K562 (cell line): ENCODE data around the gene ACBD4. TPM values are rescaled to one million over a fixed set of nuclear protein-coding genes. Genes with fewer than 3 reads are reported as not detected.

Source experiments
- ADNP ChIP-seq: fragments of 200-800 bp; sonication (Bioruptor generic); IDR thresholded peaks from 2 replicates; pipeline ENCODE4 v1.6.1; 2016; ENCODE audit warnings: missing genetic modification characterization, missing compliant biosample characterization
- BCOR ChIP-seq: fragments of 450-650 bp; IDR thresholded peaks from 2 replicates; pipeline ENCODE4 v1.6.1; 2016
- ESRRB ChIP-seq: fragments of 250-450 bp; sonication (Bioruptor Pico); IDR thresholded peaks from 2 replicates; pipeline ENCODE4 v1.5.0; 2020; ENCODE audit warnings: mild to moderate bottlenecking, moderate library complexity, borderline replicate concordance
- JUN ChIP-seq, 2 experiments: sonication (generic) in 1 of 2; formaldehyde crosslinking in 1 of 2; IDR thresholded peaks; 2 replicates each; pipeline versions ENCODE4 v1.6.1 to v1.8.0; 2012 to 2022; ENCODE audit warnings: borderline replicate concordance in 2 of 2, mild to moderate bottlenecking in 2 of 2, improper control_type of control experiment in 1 of 2, low read depth in 1 of 2, low read length in 1 of 2, missing genetic modification reagents in 1 of 2
- KAT8 ChIP-seq: fragments of 450-650 bp; IDR thresholded peaks from 2 replicates; pipeline ENCODE4 v1.6.1; 2016; ENCODE audit warnings: low read depth, mild to moderate bottlenecking
- KLF16 ChIP-seq: IDR thresholded peaks from 2 replicates; pipeline ENCODE4 v1.6.1; 2016; ENCODE audit warnings: antibody characterized with exemption
- POLR2AphosphoS2 ChIP-seq: IDR thresholded peaks from 2 replicates; pipeline ENCODE4 v1.6.1; 2012; ENCODE audit warnings: low read length, improper control_type of control experiment
- SIN3A ChIP-seq, 2 experiments: fragments of 150-350 bp in 1 of 2; IDR thresholded peaks; 2 replicates each; pipeline ENCODE4 v1.6.1; 2011 to 2016; ENCODE audit warnings: borderline replicate concordance in 2 of 2, low read depth in 2 of 2, low read length in 2 of 2, mild to moderate bottlenecking in 2 of 2, moderate library complexity in 2 of 2; ENCODE audit not compliant: control insufficient read depth in 1 of 2
- SIX5 ChIP-seq, 2 experiments: IDR thresholded peaks; 2 replicates each; pipeline ENCODE4 v1.6.1; 2011; ENCODE audit warnings: low read length in 2 of 2, borderline replicate concordance in 1 of 2, low read depth in 1 of 2, mild to moderate bottlenecking in 1 of 2, moderate library complexity in 1 of 2; ENCODE audit not compliant: insufficient read depth in 1 of 2
- SUPT5H ChIP-seq: fragments of 450-650 bp; IDR thresholded peaks from 2 replicates; pipeline ENCODE4 v1.6.1; 2016
- THRAP3 ChIP-seq: fragments of 450-650 bp; IDR thresholded peaks from 2 replicates; pipeline ENCODE4 v1.6.1; 2016; ENCODE audit warnings: mild to moderate bottlenecking, inconsistent platforms, borderline replicate concordance
- TRIM28 ChIP-seq: fragments of 450-650 bp; IDR thresholded peaks from 2 replicates; pipeline ENCODE4 v1.6.1; 2017
- ZBED1 ChIP-seq: IDR thresholded peaks from 2 replicates; pipeline ENCODE4 v1.6.1; 2014
- ZBTB1 ChIP-seq: sonication (generic); formaldehyde crosslinking; IDR thresholded peaks from 2 replicates; pipeline ENCODE4 v1.8.1; 2023; ENCODE audit warnings: missing genetic modification reagents, low read depth, mild to moderate bottlenecking, borderline replicate concordance
- ZNF175 ChIP-seq: fragments of 200-800 bp; sonication (Bioruptor generic); IDR thresholded peaks from 2 replicates; pipeline ENCODE4 v1.6.1; 2016; ENCODE audit warnings: low read depth, mild to moderate bottlenecking, missing genetic modification characterization, missing compliant biosample characterization
- ZNF347 ChIP-seq: fragments of 450-650 bp; formaldehyde crosslinking; IDR thresholded peaks from 2 replicates; pipeline ENCODE4 v1.4.0; 2020; ENCODE audit warnings: low read depth, mild to moderate bottlenecking, moderate library complexity
- polyA plus RNA-seq, 8 experiments: library from polyadenylated mRNA; depleted of rRNA in 4 of 8; stranded (reverse) in 5 of 8; unstranded in 3 of 8; fragments of >200 nt; fragmentation: Nextera tagmentation in 2 of 8; fragmentation: Illumina TruSeq in 1 of 8; extraction: Ambion mirVana in 2 of 8; extraction: Trizol in 1 of 8; gene quantifications; 2 replicates each; pipeline versions ENCODE4 v1.2.1 to v1.2.3, GENCODE V29; 2011 to 2014; ENCODE audit warnings: inconsistent platforms in 1 of 8, missing spikeins in 1 of 8
- total RNA-seq, 7 experiments: library from RNA; depleted of rRNA in 6 of 7; stranded (reverse); fragments of >200 nt in 6 of 7; fragmentation: Illumina TruSeq in 2 of 7; extraction: Trizol in 2 of 7; gene quantifications; 2 replicates each; pipeline versions ENCODE4 v1.2.1 to v1.2.3, GENCODE V29; 2011 to 2021; ENCODE audit warnings: low replicate concordance in 1 of 7
- TF ChIP-seq, protein P1 (sequence below): fragments of 450-650 bp; IDR thresholded peaks from 2 replicates; pipeline ENCODE4 v1.6.1; 2017; ENCODE audit warnings: antibody characterized with exemption, mild to moderate bottlenecking
- TF ChIP-seq, protein P2 (sequence below), 2 experiments: IDR thresholded peaks; 2 replicates each; pipeline ENCODE4 v1.6.1; 2012; ENCODE audit warnings: improper control_type of control experiment in 2 of 2, low read depth in 2 of 2, low read length in 2 of 2, borderline replicate concordance in 1 of 2
- TF ChIP-seq, protein P3 (sequence below): sonication (generic); formaldehyde crosslinking; IDR thresholded peaks from 2 replicates; pipeline ENCODE4 v1.8.0; 2022; ENCODE audit warnings: mild to moderate bottlenecking, missing genetic modification reagents
- TF ChIP-seq, protein P4 (sequence below): fragments of 450-650 bp; IDR thresholded peaks from 2 replicates; pipeline ENCODE4 v1.6.1; 2016; ENCODE audit warnings: low read depth, mild to moderate bottlenecking, moderate library complexity

Gene ACBD4
- total and polyA plus RNA-seq, 9 of the 15 experiments (the other 6 are each of a cell fraction or from before 2014, with no cell fraction given): 0.14 to 6.9 (median 4.6) TPM

DNA sequence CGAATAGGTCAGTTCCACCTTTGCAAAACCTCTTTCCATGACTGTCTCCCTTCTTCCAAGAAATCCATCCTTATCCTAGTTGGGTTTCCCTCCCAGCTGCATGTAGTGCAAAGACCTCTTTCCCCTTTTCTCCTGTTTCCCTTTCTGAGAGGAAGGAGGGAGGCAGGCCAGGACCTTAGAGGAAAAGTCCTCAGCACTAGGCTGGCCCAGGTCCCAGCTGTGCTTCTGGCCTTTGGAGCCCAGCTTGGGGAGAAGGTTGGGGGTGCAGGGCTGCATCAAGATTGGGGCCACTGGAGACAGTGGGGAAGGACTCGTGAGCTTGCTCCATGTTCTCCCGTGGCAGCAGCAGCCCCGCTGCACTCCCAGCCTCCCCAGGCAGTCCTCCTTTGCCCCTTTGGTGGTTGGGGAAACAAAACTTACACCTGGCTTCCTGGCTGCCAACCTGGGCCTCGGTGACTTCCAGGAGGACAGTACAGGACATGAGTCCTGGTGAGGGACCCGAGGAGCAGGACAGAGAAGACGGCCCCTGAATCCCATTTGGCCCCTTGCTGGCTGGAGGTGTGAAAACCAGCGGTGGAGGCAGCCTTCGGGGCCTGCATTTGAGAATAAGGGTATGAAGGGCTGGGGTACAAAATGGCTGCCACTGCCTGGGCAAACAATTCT lies 26.7 kb downstream of the ACBD4 start (continued):
- TF ChIP-seq, protein P1, sequence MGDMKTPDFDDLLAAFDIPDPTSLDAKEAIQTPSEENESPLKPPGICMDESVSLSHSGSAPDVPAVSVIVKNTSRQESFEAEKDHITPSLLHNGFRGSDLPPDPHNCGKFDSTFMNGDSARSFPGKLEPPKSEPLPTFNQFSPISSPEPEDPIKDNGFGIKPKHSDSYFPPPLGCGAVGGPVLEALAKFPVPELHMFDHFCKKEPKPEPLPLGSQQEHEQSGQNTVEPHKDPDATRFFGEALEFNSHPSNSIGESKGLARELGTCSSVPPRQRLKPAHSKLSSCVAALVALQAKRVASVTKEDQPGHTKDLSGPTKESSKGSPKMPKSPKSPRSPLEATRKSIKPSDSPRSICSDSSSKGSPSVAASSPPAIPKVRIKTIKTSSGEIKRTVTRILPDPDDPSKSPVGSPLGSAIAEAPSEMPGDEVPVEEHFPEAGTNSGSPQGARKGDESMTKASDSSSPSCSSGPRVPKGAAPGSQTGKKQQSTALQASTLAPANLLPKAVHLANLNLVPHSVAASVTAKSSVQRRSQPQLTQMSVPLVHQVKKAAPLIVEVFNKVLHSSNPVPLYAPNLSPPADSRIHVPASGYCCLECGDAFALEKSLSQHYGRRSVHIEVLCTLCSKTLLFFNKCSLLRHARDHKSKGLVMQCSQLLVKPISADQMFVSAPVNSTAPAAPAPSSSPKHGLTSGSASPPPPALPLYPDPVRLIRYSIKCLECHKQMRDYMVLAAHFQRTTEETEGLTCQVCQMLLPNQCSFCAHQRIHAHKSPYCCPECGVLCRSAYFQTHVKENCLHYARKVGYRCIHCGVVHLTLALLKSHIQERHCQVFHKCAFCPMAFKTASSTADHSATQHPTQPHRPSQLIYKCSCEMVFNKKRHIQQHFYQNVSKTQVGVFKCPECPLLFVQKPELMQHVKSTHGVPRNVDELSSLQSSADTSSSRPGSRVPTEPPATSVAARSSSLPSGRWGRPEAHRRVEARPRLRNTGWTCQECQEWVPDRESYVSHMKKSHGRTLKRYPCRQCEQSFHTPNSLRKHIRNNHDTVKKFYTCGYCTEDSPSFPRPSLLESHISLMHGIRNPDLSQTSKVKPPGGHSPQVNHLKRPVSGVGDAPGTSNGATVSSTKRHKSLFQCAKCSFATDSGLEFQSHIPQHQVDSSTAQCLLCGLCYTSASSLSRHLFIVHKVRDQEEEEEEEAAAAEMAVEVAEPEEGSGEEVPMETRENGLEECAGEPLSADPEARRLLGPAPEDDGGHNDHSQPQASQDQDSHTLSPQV: 0 out of 2 replicates have a peak, but pooled peaks have one; percentile 64
- no peak for TF ChIP-seq KLF16
- TF ChIP-seq KAT8: peak; percentile 53; the same call in 1 of the 2 replicates
- no peak for TF ChIP-seq ESRRB (CRISPR knock-in tag)
- TF ChIP-seq POLR2AphosphoS2: no peak
- TF ChIP-seq JUN (IDR thresholded peaks at IDR 0.05; ENCODE audit: borderline replicate concordance, low read depth, low read length): no peak
- peak; percentile 25; the same call in 1 of the 2 replicates for TF ChIP-seq JUN (CRISPR knock-in tag; IDR thresholded peaks at IDR 0.05; ENCODE audit: borderline replicate concordance)
- TF ChIP-seq ZNF347 (CRISPR knock-in tag): no peak
- TF ChIP-seq, protein P2, sequence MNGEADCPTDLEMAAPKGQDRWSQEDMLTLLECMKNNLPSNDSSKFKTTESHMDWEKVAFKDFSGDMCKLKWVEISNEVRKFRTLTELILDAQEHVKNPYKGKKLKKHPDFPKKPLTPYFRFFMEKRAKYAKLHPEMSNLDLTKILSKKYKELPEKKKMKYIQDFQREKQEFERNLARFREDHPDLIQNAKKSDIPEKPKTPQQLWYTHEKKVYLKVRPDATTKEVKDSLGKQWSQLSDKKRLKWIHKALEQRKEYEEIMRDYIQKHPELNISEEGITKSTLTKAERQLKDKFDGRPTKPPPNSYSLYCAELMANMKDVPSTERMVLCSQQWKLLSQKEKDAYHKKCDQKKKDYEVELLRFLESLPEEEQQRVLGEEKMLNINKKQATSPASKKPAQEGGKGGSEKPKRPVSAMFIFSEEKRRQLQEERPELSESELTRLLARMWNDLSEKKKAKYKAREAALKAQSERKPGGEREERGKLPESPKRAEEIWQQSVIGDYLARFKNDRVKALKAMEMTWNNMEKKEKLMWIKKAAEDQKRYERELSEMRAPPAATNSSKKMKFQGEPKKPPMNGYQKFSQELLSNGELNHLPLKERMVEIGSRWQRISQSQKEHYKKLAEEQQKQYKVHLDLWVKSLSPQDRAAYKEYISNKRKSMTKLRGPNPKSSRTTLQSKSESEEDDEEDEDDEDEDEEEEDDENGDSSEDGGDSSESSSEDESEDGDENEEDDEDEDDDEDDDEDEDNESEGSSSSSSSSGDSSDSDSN (IDR thresholded peaks at IDR 0.05; ENCODE audit: borderline replicate concordance in 1 of 2, low read depth in 2 of 2, low read length in 2 of 2): 0 out of 4 replicates have a peak, but pooled peaks of 1 of the 2 experiments have one; percentile 1
- TF ChIP-seq ZBED1: no peak
- TF ChIP-seq THRAP3: no peak
- no peak for TF ChIP-seq ZNF175 (CRISPR knock-in tag)
- 0 out of 4 replicates have a peak, but pooled peaks of 1 of the 2 experiments have one; percentile 14 for TF ChIP-seq SIX5 (IDR thresholded peaks at IDR 0.05; ENCODE audit: borderline replicate concordance in 1 of 2, insufficient read depth in 1 of 2, low read depth in 1 of 2, low read length in 2 of 2)
- TF ChIP-seq SIN3A (IDR thresholded peaks at IDR 0.05; ENCODE audit: borderline replicate concordance in 2 of 2, control insufficient read depth in 1 of 2, low read depth in 2 of 2, low read length in 2 of 2): no peak
- TF ChIP-seq, protein P3, sequence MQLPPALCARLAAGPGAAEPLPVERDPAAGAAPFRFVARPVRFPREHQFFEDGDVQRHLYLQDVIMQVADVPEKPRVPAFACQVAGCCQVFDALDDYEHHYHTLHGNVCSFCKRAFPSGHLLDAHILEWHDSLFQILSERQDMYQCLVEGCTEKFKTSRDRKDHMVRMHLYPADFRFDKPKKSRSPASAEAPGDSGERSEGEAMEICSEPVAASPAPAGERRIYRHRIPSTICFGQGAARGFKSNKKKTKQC (CRISPR knock-in tag): no peak
- TF ChIP-seq BCOR: peak; percentile 19; the same call in 1 of the 2 replicates
- no peak for TF ChIP-seq ZBTB1 (CRISPR knock-in tag)
- no peak for TF ChIP-seq ADNP (tag)
- TF ChIP-seq, protein P4, sequence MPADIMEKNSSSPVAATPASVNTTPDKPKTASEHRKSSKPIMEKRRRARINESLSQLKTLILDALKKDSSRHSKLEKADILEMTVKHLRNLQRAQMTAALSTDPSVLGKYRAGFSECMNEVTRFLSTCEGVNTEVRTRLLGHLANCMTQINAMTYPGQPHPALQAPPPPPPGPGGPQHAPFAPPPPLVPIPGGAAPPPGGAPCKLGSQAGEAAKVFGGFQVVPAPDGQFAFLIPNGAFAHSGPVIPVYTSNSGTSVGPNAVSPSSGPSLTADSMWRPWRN: no peak
- TF ChIP-seq TRIM28: no peak
- no peak for TF ChIP-seq SUPT5H
